HG03378 (cell line): ENCODE results near the gene SNHG17.
A peak's percentile ranks its signal among the peaks of the same experiment; 100 is the strongest.
"Not testable (repeated sequence)": the region's sequence is repeated elsewhere in the genome, so short reads cannot be mapped to it uniquely, and the experiment has no call there.

Experiments used
- ATAC-seq: cut with Tn5 transposase; IDR thresholded peaks from one replicate; pipeline ENCODE4 v1.9.1; 2021; ENCODE audit warnings: mild to moderate bottlenecking, moderate library complexity; ENCODE audit not compliant: unreplicated experiment

The SNHG17 gene

GRCh38 chr20:38447931-38448675, 13.0 kb upstream of the SNHG17 start:
- no peak for ATAC-seq

DNA sequence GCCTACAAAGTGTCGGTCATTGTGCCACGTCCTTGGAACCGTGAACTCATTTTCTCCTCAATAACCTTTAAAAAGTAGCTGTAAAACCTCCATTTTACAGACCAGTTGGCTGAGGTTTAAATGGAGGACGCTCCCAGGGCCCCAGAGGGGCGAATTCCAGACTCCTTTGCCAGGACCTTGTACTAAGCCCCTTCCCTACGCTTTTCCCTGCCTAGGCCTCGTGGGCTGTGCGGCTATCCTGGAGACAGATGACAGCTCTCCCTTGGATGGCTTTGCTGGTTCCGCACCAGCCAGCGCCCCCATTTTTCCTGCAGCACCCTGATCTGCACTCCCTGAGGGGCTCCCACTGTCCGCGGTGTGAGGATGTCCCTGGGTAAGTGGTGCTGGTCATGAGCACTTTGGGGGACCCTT, 12.1 kb upstream of the SNHG17 start:
- no peak for ATAC-seq

DNA sequence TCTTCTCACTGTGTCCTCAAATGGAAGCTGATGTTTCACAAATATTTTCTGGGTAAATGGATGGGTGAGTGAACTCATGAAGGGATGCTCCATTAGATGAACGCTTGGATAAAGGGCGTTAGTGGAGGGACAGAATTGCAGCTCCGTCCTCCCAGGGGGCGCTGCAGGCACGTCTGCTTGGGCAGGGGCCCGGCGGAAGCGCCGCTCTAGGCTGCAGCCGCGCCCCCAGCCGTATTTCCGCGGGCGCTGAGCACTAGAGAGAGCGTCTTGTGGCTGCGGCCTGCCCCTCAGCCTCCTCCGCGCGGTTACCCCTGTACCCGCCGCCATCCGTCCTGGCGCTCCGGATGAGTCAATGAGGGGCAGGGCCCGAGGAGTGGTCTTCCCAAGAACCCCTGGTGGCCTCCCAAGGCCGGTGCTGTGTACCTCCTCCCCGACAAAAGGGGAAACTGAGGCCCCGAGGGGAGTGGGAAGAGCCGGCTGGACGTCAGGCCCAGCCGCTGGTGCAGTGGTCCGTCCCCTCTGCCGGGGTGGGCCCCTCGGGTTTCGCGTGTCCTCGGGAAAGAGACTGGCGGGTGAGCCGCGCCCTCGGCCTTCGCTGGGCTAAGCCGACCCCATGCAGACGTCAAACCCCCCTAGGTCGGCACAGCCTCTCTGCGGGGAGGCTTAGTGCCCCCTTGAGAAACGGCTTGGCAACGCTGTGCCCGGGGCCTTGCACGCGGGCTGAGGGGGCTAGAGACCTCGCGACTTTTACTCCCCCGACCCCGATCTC, 11.5 kb upstream of the SNHG17 start:
- peak; percentile 58 for ATAC-seq

GRCh38 chr20:38445901-38446425, 10.8 kb upstream of the SNHG17 start:
- no peak for ATAC-seq

- no peak for ATAC-seq
Measured at GRCh38 chr20:38445381-38445796, 10.3 kb upstream of the SNHG17 start.

- no peak for ATAC-seq
Measured at GRCh38 chr20:38441916-38442315, 6.8 kb upstream of the SNHG17 start.

GRCh38 chr20:38441110-38441509, 6.0 kb upstream of the SNHG17 start:
- not testable (repeated sequence) for ATAC-seq

GRCh38 chr20:38437796-38438195, 2.7 kb upstream of the SNHG17 start:
- no peak for ATAC-seq

GRCh38 chr20:38435555-38435939, 419 bp upstream of the SNHG17 start:
- ATAC-seq, result peak; percentile 9

DNA sequence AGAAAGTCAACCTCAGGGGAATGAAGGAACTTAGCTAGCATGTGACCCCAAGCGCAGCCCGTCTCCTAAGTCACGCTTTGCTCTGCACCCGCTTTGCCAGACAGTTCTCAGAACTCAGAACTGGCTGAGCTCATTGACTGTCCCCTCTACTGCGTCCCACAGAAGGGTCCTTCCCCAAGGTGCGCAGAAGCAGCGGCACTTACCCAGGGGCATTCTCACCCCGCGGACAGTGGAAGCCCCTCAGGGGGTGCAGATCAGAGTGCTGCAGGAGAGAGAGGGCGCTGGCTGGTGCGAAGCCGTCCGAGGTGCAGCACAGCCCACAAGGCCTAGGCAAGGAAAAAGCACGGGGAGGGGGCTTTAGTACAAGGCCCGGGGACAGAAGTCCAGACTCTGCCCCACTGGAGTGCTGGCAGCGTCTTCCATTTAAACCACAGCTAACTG, 807 bp downstream of the SNHG17 start:
- ATAC-seq, result no peak

DNA sequence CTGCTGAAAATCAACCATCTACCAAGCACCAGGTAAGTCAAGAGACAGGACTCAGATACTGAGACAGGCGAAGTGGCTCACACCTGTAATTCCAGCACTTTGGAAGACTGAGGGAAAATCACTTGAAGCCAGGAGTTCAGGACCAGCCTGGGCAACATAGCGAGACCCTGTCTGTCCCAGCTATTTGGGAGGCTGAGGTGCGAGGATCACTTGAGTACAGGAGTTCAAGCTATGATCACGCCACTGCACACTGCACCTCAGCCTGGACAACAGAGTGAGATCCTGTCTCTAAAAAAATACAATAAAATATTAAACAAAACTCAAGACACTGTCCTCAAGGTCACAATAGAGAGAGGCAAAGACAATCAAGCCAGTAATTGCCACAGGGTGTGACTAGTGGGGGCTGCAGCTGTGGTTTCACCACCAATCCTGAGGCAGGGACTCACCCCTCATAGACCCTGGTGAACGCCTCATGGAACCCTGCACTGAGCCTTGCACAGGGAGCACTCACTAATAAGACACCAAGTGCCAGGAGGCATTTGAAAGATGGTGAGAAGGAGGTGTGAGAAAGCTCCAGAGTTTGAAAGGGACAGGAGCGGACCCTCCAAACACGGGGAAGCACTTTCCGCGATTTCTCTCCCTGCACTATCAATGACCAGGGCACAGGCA, 1.7 kb downstream of the SNHG17 start:
- no peak for ATAC-seq

DNA sequence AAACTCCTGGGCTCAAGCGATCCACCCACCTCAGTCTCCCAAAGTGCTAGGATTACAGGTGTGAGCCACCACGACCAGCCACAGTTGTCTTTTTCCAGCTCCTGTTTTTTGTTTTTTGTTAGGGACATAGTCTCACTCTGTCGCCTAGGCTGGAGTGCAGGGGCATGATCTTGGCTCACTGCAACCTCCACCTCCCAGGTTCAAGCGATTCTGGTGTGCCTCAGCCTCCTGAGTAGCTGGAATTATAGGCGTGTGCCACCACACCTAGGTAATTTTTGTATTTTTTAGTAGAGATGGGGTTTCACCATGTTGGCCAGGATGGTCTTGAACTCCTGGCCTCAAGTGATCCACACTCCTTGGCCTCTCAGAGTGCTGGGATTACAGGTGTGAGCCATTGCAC, 2.3 kb downstream of the SNHG17 start:
- not testable (repeated sequence) for ATAC-seq

DNA sequence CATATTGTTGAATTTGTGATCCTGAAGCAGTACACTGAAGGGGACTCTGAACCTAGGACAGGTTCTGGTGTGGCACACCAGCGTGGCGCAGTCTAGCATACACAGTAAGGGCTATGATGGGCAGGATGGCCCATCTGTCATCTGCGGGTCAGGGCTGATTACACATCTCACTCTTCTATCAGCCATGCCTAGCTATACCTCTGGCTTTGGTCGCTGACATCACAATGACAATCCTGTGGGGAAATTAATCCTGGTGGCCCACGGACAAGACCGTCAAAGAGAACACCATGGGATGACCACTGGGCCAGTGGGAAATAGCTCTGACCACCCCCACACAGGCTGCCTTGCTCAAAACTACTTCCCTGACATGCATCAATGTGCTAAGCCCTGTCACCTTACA, 2.8 kb downstream of the SNHG17 start:
- ATAC-seq, result no peak

DNA sequence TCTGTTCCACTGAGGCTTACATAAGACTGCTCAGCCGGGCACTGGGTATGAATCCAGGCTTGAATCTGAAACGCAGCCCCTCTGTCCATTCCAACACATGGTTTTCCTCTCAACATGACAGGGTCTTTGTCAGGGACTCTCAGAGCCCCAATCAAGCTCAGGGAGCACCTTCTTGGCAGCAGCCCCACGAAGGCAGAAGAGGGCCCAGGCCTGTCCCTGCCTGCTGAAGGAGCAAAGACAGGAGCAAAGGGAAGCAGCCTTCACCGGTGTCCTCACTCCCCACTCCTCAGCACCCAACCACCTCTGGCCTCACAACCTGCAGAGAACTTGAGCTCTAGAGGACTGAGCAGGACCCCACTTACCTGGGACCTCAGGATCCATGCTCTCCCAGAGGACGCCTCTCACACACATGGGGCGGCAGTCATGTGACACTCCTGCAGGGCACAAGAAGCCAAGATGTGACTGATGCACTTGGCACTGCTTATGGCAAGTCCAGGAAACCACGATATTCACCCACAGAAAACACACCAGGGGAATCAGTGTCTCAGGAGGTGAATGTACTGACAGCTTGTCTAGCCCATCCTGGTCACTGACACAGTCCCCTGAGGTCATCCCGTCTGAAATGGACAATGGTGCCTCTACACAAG, 4.3 kb downstream of the SNHG17 start:
- ATAC-seq, result no peak

DNA sequence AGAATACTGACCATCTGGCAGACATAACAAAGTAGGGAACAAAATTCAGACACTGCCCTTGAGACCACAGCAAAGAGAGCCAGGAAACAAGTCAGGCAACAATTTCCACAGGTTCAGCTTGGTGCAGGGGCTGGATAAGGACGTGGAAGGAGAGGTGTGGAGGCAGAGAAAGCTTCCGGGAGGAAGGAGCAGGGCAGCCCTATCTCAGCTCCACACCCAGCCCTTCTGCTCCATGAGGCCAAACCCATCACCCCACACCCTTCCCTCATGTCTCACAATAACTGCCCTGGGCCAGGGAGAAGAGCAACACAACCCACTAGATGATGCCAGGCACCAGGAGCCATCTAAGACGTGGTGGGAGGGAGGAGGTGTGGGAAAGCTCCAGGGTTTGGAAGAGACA, 5.8 kb downstream of the SNHG17 start:
- ATAC-seq, result no peak

GRCh38 chr20:38428800-38429199, 6.3 kb downstream of the SNHG17 start:
- no peak for ATAC-seq

GRCh38 chr20:38427655-38428023, 7.5 kb downstream of the SNHG17 start:
- no peak for ATAC-seq

DNA sequence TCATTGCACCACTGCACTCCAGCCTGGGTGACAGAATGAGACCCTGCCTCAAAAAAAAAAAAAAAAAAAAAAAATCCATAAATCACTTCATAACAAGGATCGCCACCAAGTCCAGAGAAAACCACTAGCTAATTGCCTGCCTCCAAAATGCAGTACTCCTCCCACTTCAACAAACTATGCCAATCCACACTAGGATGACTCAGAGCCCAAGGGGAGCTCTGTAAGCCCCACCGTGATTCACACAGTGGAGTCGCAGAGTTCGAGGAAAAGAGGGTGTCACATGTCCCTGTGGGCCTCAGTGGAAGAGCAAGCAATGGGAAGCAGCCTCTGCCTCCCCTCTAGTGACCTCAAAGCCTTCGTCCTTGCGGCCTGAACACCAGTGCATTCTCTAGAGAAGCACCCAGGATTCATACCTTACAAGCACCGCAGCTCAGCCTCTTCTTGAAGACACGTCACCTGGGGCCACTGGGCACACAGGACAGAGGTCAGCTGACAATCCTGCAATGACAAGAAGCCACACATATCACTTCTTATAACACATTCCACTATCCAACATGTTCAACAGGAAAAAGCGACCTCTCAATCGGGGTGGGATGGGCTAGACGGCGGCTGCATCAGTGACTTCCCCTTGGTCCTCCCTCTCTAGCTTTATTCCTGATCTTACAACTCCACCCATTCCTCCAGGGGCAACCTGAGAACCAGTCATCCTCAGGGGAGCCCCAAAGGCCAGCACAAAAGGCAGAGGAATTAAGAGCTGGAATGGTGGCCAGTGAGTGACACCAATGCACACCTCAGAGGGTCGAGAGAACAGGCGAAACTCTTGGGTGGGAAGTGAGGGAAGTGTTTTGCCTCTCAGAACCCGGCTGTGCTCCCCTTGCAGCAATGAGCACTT, 8.9 kb downstream of the SNHG17 start:
- no peak for ATAC-seq

DNA sequence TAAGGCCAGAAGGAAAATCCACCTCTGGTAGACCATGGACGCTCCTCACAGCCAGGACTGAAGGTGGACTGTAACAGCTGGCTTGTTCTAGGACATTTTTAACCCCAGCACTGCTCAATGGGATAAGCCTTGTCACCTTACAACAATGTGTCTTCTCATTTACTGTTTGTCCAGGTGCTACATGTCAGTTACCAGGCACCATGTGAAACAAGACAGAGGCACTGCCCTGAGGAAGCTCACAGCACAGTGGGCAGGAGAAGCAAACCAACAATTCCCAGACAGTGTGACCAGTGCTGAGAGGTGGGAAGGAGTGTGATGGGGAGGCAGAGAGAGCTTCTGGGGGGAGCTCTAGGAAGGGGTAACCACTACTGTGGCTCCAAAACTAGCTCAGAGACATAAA, 10.7 kb downstream of the SNHG17 start:
- ATAC-seq, result no peak

DNA sequence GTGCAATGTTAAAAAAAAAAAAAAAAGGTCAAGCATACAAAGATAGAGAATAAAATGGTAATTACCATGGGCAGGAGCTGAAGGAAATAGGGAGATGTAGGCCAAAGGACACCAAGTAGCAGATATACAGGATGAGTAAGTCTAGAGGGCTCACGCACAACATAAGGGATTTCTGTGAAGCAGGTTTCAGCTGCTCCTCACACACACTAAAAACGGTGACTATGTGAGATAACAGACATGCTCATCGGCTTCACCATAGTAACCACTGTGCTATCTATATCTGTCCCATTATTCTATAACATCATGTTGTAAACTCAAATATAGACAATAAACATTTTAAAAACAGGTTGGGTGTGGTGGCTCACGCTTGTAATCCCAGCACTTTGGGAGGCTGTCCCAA, 11.6 kb downstream of the SNHG17 start:
- no peak for ATAC-seq
